Hematopoietic multipotent progenitor cell treated with erythropoietin and hydrocortisone succinate and interleukin-3 and kit ligand, for 8 days (in vitro differentiated cells): ENCODE data around the gene MYO5A.
"Not testable (repeated sequence)": the region's sequence is repeated elsewhere in the genome, so short reads cannot be mapped to it uniquely, and the experiment has no call there.

ENCODE experiments used
- DNase-seq: peaks from one replicate; pipeline ENCODE4 v3.0.0-alpha.2; 2015

Gene MYO5A

DNA sequence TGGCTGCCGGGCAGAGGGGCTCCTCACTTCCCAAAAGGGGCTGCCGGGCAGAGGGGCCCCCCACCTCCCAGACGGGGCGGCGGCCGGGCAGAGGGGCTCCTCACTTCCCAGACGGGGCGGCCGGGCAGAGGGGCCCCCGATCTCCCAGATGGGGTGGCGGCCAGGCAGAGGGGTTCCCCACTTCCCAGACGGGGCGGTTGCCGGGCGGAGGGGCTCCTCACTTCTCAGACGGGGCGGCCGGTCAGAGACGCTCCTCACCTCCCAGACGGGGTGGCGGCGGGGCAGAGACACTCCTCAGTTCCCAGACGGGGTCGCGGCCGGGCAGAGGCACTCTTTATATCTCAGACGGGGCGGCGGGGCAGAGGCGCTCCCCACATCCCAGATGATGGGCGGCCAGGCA, 69.0 kb downstream of the MYO5A start:
- not testable (repeated sequence) for DNase-seq

DNA sequence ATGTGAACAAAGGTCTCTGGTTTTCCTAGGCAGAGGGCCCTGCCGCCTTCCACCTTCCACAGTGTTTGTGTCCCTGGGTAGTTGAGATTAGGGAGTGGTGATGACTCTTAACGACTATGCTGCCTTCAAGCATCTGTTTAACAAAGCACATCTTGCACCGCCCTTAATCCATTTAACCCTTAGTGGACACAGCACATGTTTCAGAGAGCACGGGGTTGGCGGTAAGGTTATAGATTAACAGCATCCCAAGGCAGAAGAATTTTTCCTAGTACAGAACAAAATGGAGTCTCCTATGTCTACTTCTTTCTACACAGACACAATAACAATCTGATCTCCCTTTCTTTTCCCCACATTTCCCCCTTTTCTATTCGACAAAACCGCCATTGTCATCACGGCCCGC, 69.4 kb downstream of the MYO5A start:
- DNase-seq, result not testable (repeated sequence)

DNA sequence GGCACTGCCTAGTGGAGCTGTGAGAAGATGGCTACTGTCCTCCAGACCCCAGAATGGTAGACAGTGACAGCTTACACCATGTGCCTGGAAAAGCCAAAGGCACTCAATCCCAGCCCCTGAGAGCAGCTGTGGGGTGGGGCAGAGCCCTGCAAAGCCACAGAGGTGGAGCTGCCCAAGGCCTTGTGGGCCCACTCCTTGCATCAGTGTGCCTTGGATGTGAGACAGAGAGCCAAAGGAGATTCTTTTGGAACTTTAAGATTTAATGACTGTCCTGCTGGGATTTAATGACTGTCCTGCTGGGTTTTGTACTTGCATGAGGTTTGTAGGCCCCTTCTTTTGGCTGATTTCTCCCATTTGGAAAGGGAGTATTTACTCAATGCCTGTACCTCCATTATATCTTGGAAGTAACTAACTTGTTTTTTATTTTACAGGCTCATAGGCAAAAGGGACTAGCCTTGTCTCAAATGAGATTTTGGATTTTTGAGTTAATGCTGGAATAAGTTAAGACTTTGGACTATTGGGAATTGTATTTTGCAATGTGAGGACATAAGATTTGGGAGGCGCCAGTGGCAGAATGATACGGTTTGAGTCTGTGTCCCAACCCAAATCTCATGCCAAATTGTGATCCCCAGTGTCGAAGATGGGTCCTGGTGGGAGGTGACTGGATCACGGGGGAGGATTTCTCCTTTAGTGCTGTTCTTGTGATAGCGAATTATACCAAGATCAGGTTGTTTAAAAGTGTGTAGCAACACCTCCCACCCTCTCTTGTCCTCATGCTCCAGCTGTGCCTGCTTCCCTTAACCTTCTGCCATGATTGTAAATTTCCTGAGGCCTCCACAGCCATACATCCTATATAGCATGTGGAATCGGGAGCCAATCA, 80.4 kb downstream of the MYO5A start:
- no peak for DNase-seq

DNA sequence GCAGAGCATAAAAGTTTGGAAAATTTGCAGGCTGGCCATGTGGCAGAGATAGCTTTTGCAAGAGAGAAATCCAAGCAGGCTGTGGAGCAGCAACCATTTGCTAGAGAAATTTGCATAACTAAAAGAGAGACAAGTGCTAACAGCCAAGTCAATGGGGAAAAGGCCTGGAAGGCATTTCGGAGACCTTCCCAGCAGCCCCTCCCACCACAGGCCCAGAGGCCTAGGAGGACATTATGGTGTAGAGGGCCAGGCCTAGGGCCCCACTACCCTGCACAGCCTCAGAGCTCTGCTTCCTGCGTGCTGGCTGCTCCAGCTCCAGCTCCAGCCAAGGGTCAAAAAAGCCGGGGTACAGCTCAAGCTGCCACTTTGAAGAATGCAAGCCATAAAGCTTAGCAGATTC, 82.7 kb downstream of the MYO5A start:
- no peak for DNase-seq

DNA sequence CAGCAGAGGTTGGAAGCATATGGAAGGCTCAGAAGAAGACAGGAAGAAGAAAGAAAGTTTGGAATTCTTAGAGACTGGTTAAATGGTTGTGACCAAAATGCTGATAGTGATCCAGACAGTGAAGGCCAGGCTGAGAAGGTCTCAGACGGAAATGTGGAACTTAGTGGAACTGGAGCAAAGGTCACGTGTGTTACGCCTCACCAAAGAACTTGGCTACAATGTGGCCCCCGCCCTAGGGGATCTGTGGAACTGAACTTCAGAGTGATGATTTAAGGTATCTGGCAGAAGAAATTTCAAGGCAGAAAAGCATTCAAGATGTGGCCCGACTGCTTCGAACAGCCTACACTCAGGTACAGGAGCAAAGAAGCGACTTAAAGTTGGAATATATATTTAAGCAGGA, 83.1 kb downstream of the MYO5A start:
- no peak for DNase-seq

DNA sequence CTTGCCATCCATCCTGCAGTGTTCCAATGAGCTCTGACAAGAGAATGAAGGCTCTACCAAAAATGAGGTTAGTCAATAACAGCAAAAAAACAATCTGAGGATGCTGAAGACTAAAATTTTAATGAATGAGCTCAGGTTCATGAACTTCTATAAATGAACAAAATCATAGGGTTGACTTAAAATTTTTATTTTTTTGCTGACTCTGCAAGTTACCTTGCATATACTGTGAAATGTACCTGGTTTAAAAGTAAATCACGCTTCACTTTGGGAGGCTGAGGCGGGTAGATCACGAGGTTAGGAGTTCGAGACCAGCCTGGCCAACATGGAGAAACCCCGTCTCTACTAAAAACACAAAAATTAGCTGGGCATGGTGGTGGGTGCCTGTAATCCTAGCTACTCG, 85.5 kb downstream of the MYO5A start:
- DNase-seq, result not testable (repeated sequence)

DNA sequence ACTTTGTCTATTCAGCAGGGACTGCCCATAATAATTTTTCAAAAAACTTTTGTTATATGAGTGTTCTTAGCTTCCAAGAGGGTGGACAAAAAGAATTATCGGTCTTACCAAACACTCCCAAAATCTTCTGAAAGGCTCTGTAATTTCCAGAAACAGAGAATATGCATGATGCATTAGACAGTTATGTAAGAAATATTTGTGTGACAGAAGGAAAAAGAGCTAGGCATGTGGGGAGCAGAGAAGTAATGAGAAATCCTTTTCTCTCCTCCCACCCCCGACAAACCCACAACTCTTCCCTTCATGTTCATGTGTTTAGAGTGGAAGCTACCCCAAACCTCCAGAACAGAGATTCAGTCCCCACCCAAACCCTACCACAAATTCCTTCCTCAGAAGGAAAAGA, 86.8 kb downstream of the MYO5A start:
- DNase-seq, result no peak

DNA sequence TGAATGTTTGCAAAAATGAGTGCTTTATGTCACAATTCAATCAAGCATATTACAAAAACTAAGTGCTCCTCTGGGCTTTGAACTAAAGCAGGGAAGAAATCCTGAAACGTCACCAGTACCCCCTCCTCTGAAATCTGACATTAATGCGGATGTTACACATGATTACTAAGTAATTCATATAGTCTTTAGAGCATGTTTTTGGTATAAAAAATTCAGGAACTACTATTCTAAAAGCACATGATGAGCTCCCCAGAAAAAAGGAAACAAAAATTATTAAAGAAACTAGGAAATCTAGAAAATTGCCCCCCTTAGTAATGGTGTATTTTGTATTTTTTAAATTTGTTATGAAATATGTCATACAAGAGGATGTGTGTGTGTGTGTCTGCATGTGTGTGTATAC, 87.7 kb downstream of the MYO5A start:
- DNase-seq, result no peak

DNA sequence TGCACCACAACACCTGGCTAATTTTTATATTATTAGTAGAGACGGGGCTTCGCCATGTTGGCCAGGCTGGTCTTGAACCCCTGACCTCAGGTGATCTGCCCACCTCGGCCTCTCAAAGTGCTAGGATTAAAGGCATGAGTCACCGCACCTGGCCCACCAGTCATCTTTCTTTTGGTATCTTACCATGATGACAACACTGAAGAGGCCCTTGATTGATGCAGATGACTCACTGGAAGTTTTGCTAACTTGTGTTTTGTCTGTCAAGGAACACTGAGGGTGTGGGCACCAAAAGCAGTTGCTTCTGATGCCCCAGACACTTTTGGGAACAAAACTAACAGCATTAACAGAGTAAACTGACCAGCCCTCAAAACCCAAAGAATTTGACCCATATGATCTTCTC, 88.3 kb downstream of the MYO5A start:
- DNase-seq, result no peak

DNA sequence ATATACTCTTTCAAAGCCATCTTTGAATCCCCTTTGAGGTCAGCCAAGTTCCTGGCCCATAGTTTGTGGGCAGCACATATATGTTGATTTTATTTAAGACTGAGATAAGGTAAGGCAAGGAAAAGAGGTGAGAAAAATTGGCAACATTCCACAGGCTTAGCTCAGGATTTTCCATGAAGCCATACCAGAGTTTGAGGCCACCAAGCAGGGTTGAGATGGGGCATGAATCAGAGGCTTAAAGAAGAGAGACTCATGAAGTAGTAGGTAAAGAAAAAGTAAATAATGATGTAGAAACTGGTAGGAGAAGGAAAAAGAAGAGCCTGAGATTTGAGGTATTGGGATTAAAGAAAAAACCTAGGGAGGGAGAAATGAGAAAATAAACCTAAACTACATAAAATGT, 89.2 kb downstream of the MYO5A start:
- DNase-seq, result no peak

DNA sequence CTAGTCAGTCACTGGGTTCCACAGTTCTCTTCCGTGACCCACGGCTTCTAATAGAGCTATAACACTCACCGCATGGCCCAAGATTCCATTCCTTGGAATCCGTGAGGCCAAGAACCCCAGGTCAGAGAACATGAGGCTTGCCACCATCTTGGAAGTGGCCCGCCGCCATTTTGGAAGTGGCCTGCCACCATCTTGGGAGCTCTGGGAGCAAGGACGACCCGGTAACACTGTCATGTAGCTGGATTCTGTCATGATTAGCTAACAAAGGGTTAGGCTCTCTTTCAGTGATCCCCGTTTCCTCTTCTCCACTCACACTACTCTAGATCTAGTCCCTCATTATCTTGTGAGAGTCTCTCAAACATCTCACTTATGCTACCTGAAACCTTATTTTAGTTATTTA, 89.6 kb downstream of the MYO5A start:
- DNase-seq, result not testable (repeated sequence)

DNA sequence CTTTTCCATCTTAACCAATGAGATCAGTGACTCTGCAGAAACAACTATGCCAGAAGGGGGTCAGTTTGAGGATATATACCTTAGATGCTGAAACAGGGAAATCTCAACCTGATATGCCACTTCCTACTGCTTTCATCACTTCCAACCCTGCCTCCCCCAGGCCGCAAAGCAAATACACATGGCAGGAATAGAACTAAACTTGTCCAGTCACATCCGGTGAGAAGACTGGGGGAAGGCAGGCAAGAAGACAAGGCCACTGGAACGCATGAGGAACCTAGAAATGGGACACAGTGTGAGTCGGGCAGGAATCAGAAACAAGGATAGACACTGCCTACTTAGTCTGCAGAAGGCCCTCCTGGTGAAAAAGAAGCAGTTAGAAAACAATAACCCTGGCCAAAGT, 90.6 kb downstream of the MYO5A start:
- no peak for DNase-seq

DNA sequence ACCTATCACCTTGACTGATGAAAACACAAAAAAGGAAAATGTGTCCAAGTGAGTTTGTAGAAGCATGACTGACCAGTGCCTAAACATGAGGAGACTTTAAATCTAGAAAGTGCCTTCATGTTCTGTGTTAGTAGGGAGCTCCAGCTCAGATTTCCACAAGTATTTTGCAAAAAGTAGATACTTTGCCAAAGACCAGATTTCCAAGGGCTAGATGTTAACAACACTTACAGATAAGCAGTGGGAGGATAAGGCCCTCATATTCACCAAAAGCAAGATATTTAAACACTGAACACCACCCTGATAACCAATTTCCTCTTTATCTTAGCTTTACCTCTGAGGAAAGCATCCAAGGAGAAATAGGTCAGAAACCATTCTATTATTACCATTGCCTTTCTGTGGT, 91.0 kb downstream of the MYO5A start:
- DNase-seq, result no peak

DNA sequence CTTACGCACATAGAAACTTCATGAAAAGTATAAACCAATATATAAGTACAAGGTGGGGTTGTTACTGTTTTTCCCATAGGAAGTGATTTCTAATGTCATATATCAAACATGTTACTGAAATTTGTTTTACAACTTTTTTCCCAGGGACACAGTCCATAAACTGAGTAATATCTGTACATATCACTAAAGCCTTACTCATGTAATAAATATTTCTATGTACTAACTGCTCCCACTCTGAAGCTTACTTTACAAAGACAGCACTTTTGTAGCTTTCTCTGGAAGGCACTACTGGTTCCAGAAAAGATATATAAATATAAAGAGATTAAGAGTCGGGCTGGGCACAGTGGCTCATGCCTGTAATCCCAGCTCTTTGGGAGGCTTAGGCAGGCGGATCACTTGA, 91.7 kb downstream of the MYO5A start:
- no peak for DNase-seq

DNA sequence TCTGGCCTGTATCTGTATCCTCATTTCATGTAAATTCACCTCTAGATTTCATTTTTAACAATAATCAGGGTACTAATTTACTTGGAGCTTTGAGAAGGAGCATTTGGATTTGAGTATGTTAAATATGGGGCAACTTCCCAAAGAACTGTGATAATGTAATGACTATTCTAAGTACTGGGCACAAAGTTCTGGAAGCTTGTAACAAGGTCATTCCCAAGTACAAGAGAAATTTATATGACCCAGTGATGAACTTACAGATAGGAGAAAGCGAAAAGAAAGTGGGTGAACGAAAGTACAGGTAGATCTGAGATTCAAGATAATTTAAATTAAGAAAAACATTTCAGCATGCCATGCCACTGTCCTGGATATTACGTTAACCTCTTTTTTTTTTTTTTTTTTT, 93.8 kb downstream of the MYO5A start:
- DNase-seq, result no peak

DNA sequence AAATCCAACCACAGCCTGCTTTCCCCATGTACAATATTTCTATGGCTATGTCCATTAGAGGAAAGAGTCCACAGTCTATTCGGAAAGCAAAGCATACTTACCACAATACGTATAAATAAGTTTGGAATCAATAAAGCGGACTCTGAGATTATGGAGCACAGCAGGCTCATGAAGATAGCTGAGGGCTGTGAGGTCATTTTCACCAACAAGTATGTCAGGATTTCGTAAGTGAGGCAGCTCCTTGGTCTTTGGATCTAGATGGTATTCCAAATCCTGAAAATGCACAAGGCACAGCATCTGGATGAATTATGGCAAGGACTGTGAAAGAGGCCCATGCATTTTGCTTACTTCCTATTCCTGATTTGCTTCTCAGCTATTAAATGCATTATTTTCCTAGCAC, 100.4 kb downstream of the MYO5A start:
- no peak for DNase-seq

DNA sequence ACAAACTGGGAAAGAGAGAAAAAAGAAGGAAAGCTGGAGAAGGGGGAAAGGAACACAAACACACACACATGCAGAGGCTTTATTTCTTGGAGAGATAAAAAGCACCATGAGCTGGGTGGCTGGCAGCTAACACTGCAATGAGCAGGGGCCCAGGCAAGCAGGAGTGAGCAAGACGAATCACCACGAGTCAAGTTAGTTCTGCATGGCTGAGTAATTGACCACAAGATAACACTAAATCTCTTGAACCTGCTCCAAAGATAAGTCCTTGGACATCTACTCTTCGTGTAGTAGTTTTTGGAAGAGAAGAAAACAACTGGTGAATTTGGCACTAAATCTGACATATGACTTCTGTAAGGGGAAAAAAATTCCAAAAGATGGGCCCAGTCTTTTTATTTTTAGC, 100.9 kb downstream of the MYO5A start:
- DNase-seq, result no peak

DNA sequence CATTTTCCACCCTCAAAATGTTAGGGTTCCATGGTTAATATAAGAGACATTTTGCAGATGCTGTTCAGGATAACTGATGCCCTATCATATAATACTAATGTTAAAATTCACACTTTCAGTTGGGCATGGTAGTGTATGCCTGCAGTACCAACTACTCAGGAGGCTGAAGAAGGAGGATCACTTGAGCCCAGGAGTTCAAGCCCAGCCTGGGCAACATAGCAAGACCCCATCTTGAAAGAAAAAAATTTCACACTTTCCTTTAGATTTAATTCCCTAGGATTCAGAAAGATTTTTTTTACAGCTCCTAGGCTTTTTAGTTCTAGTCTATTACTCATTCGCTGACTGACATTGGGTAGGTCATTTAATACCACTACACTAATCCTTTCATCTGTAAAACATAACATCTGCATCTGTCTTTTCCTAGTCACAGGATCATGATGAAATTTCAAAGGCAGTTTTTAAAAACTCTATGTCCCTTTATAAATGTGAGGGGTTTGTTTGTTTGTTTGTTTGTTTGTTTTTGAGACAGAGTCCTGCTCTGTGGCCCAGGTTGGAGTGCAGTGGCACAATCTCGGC, 103.7 kb downstream of the MYO5A start:
- no peak for DNase-seq

DNA sequence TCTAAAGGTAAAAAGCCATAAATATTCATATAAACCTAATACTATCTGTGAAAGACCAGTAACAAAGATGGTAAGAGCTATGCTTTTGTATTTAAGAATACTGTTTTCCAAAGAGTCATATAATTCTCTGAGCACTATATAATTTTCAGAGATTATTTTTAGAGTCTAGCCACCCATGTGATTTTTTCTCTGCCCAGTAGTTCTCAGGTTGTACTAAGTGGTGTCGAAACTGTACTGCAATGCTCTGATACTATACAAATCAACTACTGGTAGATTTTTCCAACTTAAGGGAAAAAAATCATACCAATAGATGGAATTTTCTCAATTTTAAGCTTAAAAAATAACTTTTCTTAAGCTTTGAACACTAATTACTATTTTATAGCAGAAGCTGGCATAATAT, 104.8 kb downstream of the MYO5A start:
- no peak for DNase-seq

DNA sequence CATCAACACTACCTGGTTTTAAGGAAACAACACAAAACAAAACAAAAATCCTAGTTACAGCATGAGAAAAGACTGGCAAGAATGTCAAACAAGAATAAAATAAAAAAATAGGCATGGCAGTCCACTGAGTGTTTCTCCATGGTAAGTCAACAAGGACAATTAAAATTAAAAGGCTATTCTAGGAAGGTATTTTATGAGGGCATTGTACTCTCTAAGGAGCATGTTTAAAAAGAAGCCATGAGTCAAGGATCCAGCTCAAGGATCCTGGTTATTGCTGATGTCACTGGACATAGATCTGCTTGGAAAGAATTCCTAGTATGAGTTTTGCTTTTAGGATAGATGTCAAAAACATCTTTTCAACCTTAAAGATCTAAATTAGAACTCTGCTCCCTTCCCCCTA, 106.7 kb downstream of the MYO5A start:
- DNase-seq, result no peak

DNA sequence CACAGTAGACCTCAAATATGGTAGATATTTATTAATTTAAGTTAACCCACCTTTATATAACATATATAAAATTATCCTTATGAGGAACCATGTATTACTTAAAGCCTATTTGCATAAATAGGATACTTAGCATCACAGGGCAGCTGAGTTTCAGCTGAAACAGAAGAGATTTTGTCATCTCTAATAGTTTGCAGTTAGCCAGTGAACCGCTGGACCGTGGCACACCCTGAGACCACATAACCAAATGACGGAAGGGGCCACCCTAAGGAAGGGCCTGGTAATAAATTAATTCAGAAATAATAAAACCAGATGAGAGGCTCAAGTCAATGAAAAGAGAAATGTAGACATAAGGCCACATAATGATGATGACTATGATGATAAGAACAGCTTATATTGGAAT, 107.7 kb downstream of the MYO5A start:
- DNase-seq, result no peak

DNA sequence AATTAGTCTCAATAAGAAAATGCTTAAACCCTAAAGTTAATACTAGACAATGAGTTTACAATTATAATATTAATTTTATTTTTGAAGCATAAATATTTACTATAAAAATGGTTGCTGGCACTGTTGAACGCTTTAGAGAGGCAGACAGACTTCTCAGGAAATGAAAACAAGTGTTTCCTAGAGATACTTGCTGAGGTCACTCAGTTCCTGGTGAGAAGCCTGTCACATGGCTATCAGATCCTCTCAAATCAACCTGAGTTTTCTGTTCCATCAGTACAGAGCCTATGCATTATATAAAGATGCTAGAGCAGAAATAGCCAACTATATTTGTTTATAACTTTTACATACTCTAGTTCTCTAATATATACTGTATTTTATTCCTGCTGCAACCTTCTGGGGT, 109.2 kb downstream of the MYO5A start:
- peak; percentile 25 for DNase-seq

DNA sequence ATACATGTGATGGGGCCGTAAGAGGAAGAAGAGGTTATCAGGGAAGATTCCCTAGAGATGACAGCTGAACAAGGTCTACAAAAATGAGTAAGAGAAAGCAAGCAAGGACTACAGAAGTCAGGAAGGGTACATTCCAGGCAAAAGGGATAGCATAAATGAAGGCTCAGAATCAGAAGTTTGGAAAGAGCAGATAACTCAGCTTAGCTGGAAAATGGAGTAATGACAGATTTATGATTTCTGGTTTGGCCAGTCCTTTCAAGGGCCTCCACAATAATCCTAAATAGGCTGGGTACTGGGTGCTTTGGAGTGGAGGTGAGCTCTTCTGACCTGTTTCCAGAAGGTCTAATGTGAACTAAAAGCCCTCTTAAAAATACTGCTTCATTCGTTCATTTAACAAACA, 110.7 kb downstream of the MYO5A start:
- no peak for DNase-seq

DNA sequence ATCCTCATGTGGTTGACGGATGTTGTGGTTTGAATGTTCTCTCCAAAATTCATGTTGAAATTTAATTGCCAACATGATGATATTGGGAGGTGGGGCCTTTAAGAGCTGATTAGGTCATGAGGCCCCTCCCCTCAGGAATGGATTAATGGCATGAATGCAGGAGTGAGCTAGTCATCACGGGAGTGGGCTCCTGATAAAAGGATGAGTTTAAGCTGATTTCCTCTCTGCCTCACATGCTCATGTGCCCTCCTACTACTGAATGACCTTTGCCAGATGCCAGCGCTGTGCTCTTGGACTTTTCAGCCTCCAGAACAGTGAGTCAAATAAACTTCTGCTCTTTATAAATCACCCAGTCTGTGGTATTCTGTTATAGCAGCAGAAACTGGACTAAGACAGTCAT, 111.2 kb downstream of the MYO5A start:
- DNase-seq, result peak; percentile 66

DNA sequence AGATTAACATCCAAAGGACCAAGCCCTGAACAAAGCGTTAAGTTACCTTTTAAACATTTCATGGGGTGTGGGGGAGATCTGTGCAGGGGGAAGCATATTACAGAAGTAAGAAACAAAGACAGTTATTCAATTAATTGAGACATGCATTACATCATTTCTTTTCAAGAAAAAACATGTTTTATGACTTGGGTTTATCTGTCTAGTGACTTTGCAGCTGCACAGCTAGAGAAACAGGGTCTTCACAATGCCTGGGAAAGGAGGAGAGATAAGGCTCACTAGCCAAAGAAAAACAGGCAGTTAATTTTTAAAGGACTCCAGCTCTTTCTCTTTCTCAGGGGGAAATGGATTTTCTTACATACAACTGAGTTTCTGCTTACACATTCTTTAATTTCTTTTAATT, 112.1 kb downstream of the MYO5A start:
- DNase-seq, result peak; percentile 10
